ENCODE measurements around the gene SYNGR1. TPM values are rescaled to one million over a fixed set of nuclear protein-coding genes. Genes with fewer than 3 reads are reported as not detected.

Gene SYNGR1
- total RNA-seq, 2 experiments from 2014 or later, result 4.2 to 16.0 TPM

- ATAC-seq, result no peak
- H3K4me1 Mint-ChIP-seq, result peaks cover 23% of the 10 kb centered on the region
- no peak overlapping the region for H3K27ac Mint-ChIP-seq
- no peaks in the 10 kb centered on the region for H3K27me3 Mint-ChIP-seq
- H3K36me3 Mint-ChIP-seq, result peaks cover 8% of the 10 kb centered on the region
- CTCF ChIA-PET, result interaction anchor here (1.1 to 1.5 kb wide), 2 partner anchors 17 to 19 kb away, joined by 3 read pairs; no protein-coding TSS in a partner anchor
- no peak overlapping the region for H3K4me3 Mint-ChIP-seq
- DNase-seq, result no peak
- no peaks in the 10 kb centered on the region for H3K9me3 Mint-ChIP-seq (ENCODE audit: low read depth)
Observed at GRCh38 chr22:39416319-39416718, 66.5 kb downstream of the SYNGR1 start.

GRCh38 chr22:39417641-39418040 is 67.8 kb downstream of the SYNGR1 start:
- Mint-ChIP-seq H3K4me1 (peaks cover 12% of the 10 kb centered on the region), H3K9me3 (ENCODE audit: low read depth) (no peaks in the 10 kb centered on the region), H3K27ac (no peak overlapping the region), H3K4me3 (no peak overlapping the region), H3K36me3 (peaks cover 9% of the 10 kb centered on the region), H3K27me3 (no peaks in the 10 kb centered on the region)
- ATAC-seq, result no peak
- DNase-seq, result no peak
- CTCF ChIA-PET, result interaction anchor here (1.5 kb wide), 1 partner anchor 18 kb away, joined by 3 read pairs; no protein-coding TSS in a partner anchor

GRCh38 chr22:39418696-39419095 is 68.9 kb downstream of the SYNGR1 start:
- Mint-ChIP-seq H3K4me1 (peaks cover 5% of the 10 kb centered on the region), H3K27ac (no peak overlapping the region), H3K27me3 (no peaks in the 10 kb centered on the region), H3K4me3 (no peak overlapping the region), H3K36me3 (peaks cover 10% of the 10 kb centered on the region), H3K9me3 (ENCODE audit: low read depth) (no peaks in the 10 kb centered on the region)
- ATAC-seq, result no peak
- DNase-seq, result no peak
- CTCF ChIA-PET, result interaction anchor here (1.3 kb wide), 1 partner anchor 16 kb away, joined by 4 read pairs; no protein-coding TSS in a partner anchor

- no peaks in the 10 kb centered on the region for H3K9me3 Mint-ChIP-seq (ENCODE audit: low read depth)
- CTCF ChIA-PET, result interaction anchor here (1.3 kb wide), 1 partner anchor 16 kb away, joined by 4 read pairs; no protein-coding TSS in a partner anchor
- H3K27me3 Mint-ChIP-seq, result no peaks in the 10 kb centered on the region
- ATAC-seq (no peak), DNase-seq (no peak)
- H3K36me3 Mint-ChIP-seq, result peaks cover 13% of the 10 kb centered on the region
- H3K27ac Mint-ChIP-seq, result no peak overlapping the region
- no peak overlapping the region for H3K4me3 Mint-ChIP-seq
- peaks cover 1% of the 10 kb centered on the region for H3K4me1 Mint-ChIP-seq
Observed at GRCh38 chr22:39419096-39419495, 69.3 kb downstream of the SYNGR1 start.

GRCh38 chr22:39419911-39420310 is 70.1 kb downstream of the SYNGR1 start:
- no peaks in the 10 kb centered on the region for H3K27me3 Mint-ChIP-seq
- DNase-seq, result no peak
- ATAC-seq, result no peak
- no peak overlapping the region for H3K27ac Mint-ChIP-seq
- CTCF ChIA-PET, result interaction anchor here (1.3 kb wide), 1 partner anchor 15 kb away, joined by 4 read pairs; no protein-coding TSS in a partner anchor
- H3K4me1 Mint-ChIP-seq, result no peaks in the 10 kb centered on the region
- no peak overlapping the region for H3K4me3 Mint-ChIP-seq
- H3K36me3 Mint-ChIP-seq, result peaks cover 14% of the 10 kb centered on the region
- H3K9me3 Mint-ChIP-seq (ENCODE audit: low read depth), result no peaks in the 10 kb centered on the region

GRCh38 chr22:39421691-39422090 is 71.9 kb downstream of the SYNGR1 start:
- ATAC-seq (no peak), DNase-seq (no peak)
- H3K4me1 Mint-ChIP-seq, result no peaks in the 10 kb centered on the region
- no peaks in the 10 kb centered on the region for H3K9me3 Mint-ChIP-seq (ENCODE audit: low read depth)
- H3K27me3 Mint-ChIP-seq, result no peaks in the 10 kb centered on the region
- no peak overlapping the region for H3K4me3 Mint-ChIP-seq
- no peak overlapping the region for H3K27ac Mint-ChIP-seq
- CTCF ChIA-PET, result no interaction called here
- peaks cover 18% of the 10 kb centered on the region for H3K36me3 Mint-ChIP-seq

- ATAC-seq, result no peak
- no peak overlapping the region for H3K27ac Mint-ChIP-seq
- peaks cover 22% of the 10 kb centered on the region for H3K36me3 Mint-ChIP-seq
- CTCF ChIA-PET, result no interaction called here
- no peak overlapping the region for H3K4me3 Mint-ChIP-seq
- no peaks in the 10 kb centered on the region for H3K9me3 Mint-ChIP-seq (ENCODE audit: low read depth)
- DNase-seq, result no peak
- no peaks in the 10 kb centered on the region for H3K27me3 Mint-ChIP-seq
- H3K4me1 Mint-ChIP-seq, result no peaks in the 10 kb centered on the region
Observed at GRCh38 chr22:39422101-39422500, 72.3 kb downstream of the SYNGR1 start.

GRCh38 chr22:39422721-39423120 is 72.9 kb downstream of the SYNGR1 start:
- ATAC-seq, result no peak
- peaks cover 24% of the 10 kb centered on the region for H3K36me3 Mint-ChIP-seq
- no peak for DNase-seq
- H3K9me3 Mint-ChIP-seq (ENCODE audit: low read depth), result no peaks in the 10 kb centered on the region
- no peak overlapping the region for H3K4me3 Mint-ChIP-seq
- H3K27me3 Mint-ChIP-seq, result no peaks in the 10 kb centered on the region
- H3K4me1 Mint-ChIP-seq, result no peaks in the 10 kb centered on the region
- CTCF ChIA-PET, result no interaction called here
- no peak overlapping the region for H3K27ac Mint-ChIP-seq

GRCh38 chr22:39423976-39424375 is 74.2 kb downstream of the SYNGR1 start:
- Mint-ChIP-seq H3K27ac (no peak overlapping the region), H3K4me3 (no peak overlapping the region), H3K36me3 (peaks cover 28% of the 10 kb centered on the region), H3K27me3 (no peaks in the 10 kb centered on the region), H3K4me1 (no peaks in the 10 kb centered on the region), H3K9me3 (ENCODE audit: low read depth) (no peaks in the 10 kb centered on the region)
- no peak for ATAC-seq
- CTCF ChIA-PET, result no interaction called here
- DNase-seq, result no peak

- Mint-ChIP-seq H3K36me3 (peaks cover 22% of the 10 kb centered on the region), H3K27me3 (no peaks in the 10 kb centered on the region), H3K4me3 (no peak overlapping the region), H3K4me1 (no peaks in the 10 kb centered on the region), H3K27ac (no peak overlapping the region), H3K9me3 (ENCODE audit: low read depth) (no peaks in the 10 kb centered on the region)
- no peak for DNase-seq
- CTCF ChIA-PET, result interaction anchor here (1.0 kb wide), 1 partner anchor 15 kb away, joined by 4 read pairs; no protein-coding TSS in a partner anchor
- no peak for ATAC-seq
Observed at GRCh38 chr22:39426380-39427043, 76.7 kb downstream of the SYNGR1 start.

GRCh38 chr22:39427751-39428596 is 78.2 kb downstream of the SYNGR1 start:
- H3K4me3 Mint-ChIP-seq, result no peak overlapping the region
- CTCF ChIA-PET, result no interaction called here

GRCh38 chr22:39428597-39429071 is 78.8 kb downstream of the SYNGR1 start:
- H3K36me3 Mint-ChIP-seq, result peaks cover 19% of the 10 kb centered on the region
- H3K4me3 Mint-ChIP-seq, result no peak overlapping the region

More at GRCh38 chr22:39427751-39428596, 78.2 kb downstream of the SYNGR1 start:
- Mint-ChIP-seq H3K4me1 (no peaks in the 10 kb centered on the region), H3K36me3 (peaks cover 20% of the 10 kb centered on the region), H3K27me3 (no peaks in the 10 kb centered on the region), H3K9me3 (ENCODE audit: low read depth) (no peaks in the 10 kb centered on the region), H3K27ac (no peak overlapping the region)
- DNase-seq, result no peak
- no peak for ATAC-seq

GRCh38 chr22:39429186-39429585 is 79.4 kb downstream of the SYNGR1 start:
- H3K4me3 Mint-ChIP-seq, result no peak overlapping the region
- ATAC-seq (no peak), DNase-seq (no peak)
- no peaks in the 10 kb centered on the region for H3K27me3 Mint-ChIP-seq
- CTCF ChIA-PET, result no interaction called here
- no peaks in the 10 kb centered on the region for H3K9me3 Mint-ChIP-seq (ENCODE audit: low read depth)
- H3K27ac Mint-ChIP-seq, result no peak overlapping the region
- H3K36me3 Mint-ChIP-seq, result peaks cover 15% of the 10 kb centered on the region
- H3K4me1 Mint-ChIP-seq, result no peaks in the 10 kb centered on the region

More at GRCh38 chr22:39428597-39429071, 78.8 kb downstream of the SYNGR1 start:
- no peak for DNase-seq
- no peaks in the 10 kb centered on the region for H3K4me1 Mint-ChIP-seq
- ATAC-seq, result peak; percentile 12
- no peak overlapping the region for H3K27ac Mint-ChIP-seq
- CTCF ChIA-PET, result no interaction called here
- no peaks in the 10 kb centered on the region for H3K27me3 Mint-ChIP-seq
- no peaks in the 10 kb centered on the region for H3K9me3 Mint-ChIP-seq (ENCODE audit: low read depth)
